ENCODE measurements around the gene KCNIP4. TPM values are rescaled to one million over a fixed set of nuclear protein-coding genes. Genes with fewer than 3 reads are reported as not detected.

Gene KCNIP4
- total and polyA plus RNA-seq, 2 of the 8 experiments (the other 6 are each of a cell fraction or from before 2014, with no cell fraction given) = 0.06 TPM; not detected in 1

GRCh38 chr4:21915761-21916160, 32.8 kb downstream of the KCNIP4 start:
- no peak overlapping the region for H4K8ac ChIP-seq (ENCODE audit: extremely low read depth, insufficient read depth, low read length)
- no peak overlapping the region for H2AFZ ChIP-seq (ENCODE audit: low read length)
- H2BK12ac ChIP-seq (ENCODE audit: low read depth, low read length) = no peak overlapping the region
- no peak overlapping the region for H3K56ac ChIP-seq (replicated peaks; ENCODE audit: insufficient read length, low read depth, low read length)
- ChIA-PET CTCF (ENCODE audit: partially characterized antibody) (no interaction called here), POLR2A (ENCODE audit: partially characterized antibody) (no interaction called here)
- H3K36me3 ChIP-seq (ENCODE audit: control insufficient read depth in 2 of 4, insufficient read depth in 4 of 4, low read length in 3 of 4) = no peaks in the 10 kb centered on the region
- H3K23ac ChIP-seq (ENCODE audit: insufficient read length) = no peak overlapping the region
- H3K14ac ChIP-seq (ENCODE audit: insufficient read length) = no peak overlapping the region
- H4K5ac ChIP-seq (ENCODE audit: insufficient read length, low read depth, low read length) = no peak overlapping the region
- H3K18ac ChIP-seq (ENCODE audit: extremely low read depth, low read length) = no peak overlapping the region
- no peaks in the 10 kb centered on the region for H4K20me1 ChIP-seq (replicated peaks in 1 of 2; ENCODE audit: control insufficient read depth in 1 of 2, insufficient read depth in 2 of 2, low read length in 2 of 2)
- no peak overlapping the region for H4K91ac ChIP-seq (replicated peaks; ENCODE audit: insufficient read length, low read length)
- H2BK120ac ChIP-seq (replicated peaks; ENCODE audit: low read depth, low read length) = no peak overlapping the region
- no peak overlapping the region for H3K27ac ChIP-seq (ENCODE audit: low read depth, low read length)
- 89% methylated on average over 3 of the region's 3 CpGs; no CpG with 5 or more reads in 1 of the 2 experiments for WGBS, 2 experiments (ENCODE audit: extremely low coverage in 1 of 2, insufficient coverage in 1 of 2, insufficient read length in 1 of 2, insufficient replicate concordance in 2 of 2, low coverage in 1 of 2, low lambda C conversion rate in 2 of 2, missing lambda C conversion rate in 1 of 2)
- H3K4me2 ChIP-seq (ENCODE audit: insufficient read depth in 1 of 2, low read depth in 2 of 2, low read length in 2 of 2) = no peak overlapping the region
- H2AK5ac ChIP-seq (ENCODE audit: low read depth, low read length) = no peak overlapping the region
- no peak overlapping the region for H3K4ac ChIP-seq (replicated peaks; ENCODE audit: insufficient read length, low read depth, low read length)
- H3K79me1 ChIP-seq (ENCODE audit: low read depth, low read length) = no peaks in the 10 kb centered on the region
- no peaks in the 10 kb centered on the region for H3K4me1 ChIP-seq (replicated peaks in 1 of 4; ENCODE audit: control insufficient read depth in 3 of 4, insufficient read depth in 4 of 4, low read length in 3 of 4)
- no peaks in the 10 kb centered on the region for H3K79me2 ChIP-seq (ENCODE audit: control insufficient read depth in 1 of 2, insufficient read depth in 2 of 2, low read length in 2 of 2)
- H3K4me3 ChIP-seq (ENCODE audit: extremely low read depth in 1 of 4, insufficient read depth in 2 of 4, low read depth in 3 of 4, low read length in 4 of 4) = no peak overlapping the region
- DNase-seq (ENCODE audit: low read depth in 1 of 2, low spot score in 2 of 2) (no peak), FAIRE-seq (no peak)
- TF ChIP-seq SP1 (IDR thresholded peaks at IDR 0.05; ENCODE audit: low read depth, low read length) (no peak), RAD21 (IDR thresholded peaks at IDR 0.05 in 1 of 2, conservative IDR thresholded peaks at IDR 0.05 in 1 of 2; ENCODE audit: low read depth in 2 of 2, low read length in 2 of 2) (no peak), KDM1A (IDR thresholded peaks at IDR 0.05; ENCODE audit: borderline replicate concordance, low read length) (no peak), SIRT6 (IDR thresholded peaks at IDR 0.05; ENCODE audit: low read length) (no peak), CHD1 (IDR thresholded peaks at IDR 0.05; ENCODE audit: low read depth, low read length) (no peak), BACH1 (IDR thresholded peaks at IDR 0.05; ENCODE audit: low read length) (no peak), POLR2A (IDR thresholded peaks at IDR 0.05; ENCODE audit: control extremely low read depth in 1 of 2, low read depth in 2 of 2, low read length in 2 of 2) (no peak), HDAC2 (IDR thresholded peaks at IDR 0.05; ENCODE audit: borderline replicate concordance in 1 of 2, low read depth in 2 of 2, low read length in 2 of 2) (no peak), JUN (IDR thresholded peaks at IDR 0.05; ENCODE audit: low read depth, low read length) (no peak), RNF2 (IDR thresholded peaks at IDR 0.05; ENCODE audit: borderline replicate concordance, low read depth, low read length, missing control alignments, poor library complexity, severe bottlenecking) (no peak)
- no peak overlapping the region for H2BK5ac ChIP-seq (ENCODE audit: low read depth, low read length)
- H2BK15ac ChIP-seq (ENCODE audit: low read length) = no peak overlapping the region
- H3K23me2 ChIP-seq (ENCODE audit: low read depth, low read length) = no peaks in the 10 kb centered on the region
- no peak overlapping the region for H2BK20ac ChIP-seq (ENCODE audit: low read length)
- H3K27me3 ChIP-seq (replicated peaks in 1 of 4; ENCODE audit: control insufficient read depth in 3 of 4, extremely low read depth in 1 of 4, insufficient read depth in 3 of 4, low read length in 3 of 4) = no peaks in the 10 kb centered on the region
- H3K9me3 ChIP-seq (ENCODE audit: insufficient read depth in 2 of 2, low read depth in 1 of 2, low read length in 1 of 2) = no peaks in the 10 kb centered on the region; a peak in 1 of 4 replicates
- no peak overlapping the region for H3K9ac ChIP-seq (replicated peaks in 1 of 4; ENCODE audit: extremely low read depth in 1 of 4, low read depth in 3 of 4, low read length in 3 of 4)

All from H1 (cell line).